Activated T-helper 1 cell treated with Interleukin-2 at 50 U/mL for 16 hours (primary cell): Measurements from ENCODE around the gene MAMSTR.
"Not testable (repeated sequence)": the region's sequence is repeated elsewhere in the genome, so short reads cannot be mapped to it uniquely, and the experiment has no call there.

Experiments used
- DNase-seq: peaks from one replicate; pipeline ENCODE4 v3.0.0-alpha.2; 2020; ENCODE audit warnings: low read depth

Gene MAMSTR

GRCh38 chr19:48718711-48719231 is 754 bp downstream of the MAMSTR start:
- DNase-seq: no peak

- DNase-seq: not testable (repeated sequence)
Observed at GRCh38 chr19:48718106-48718505, 1.4 kb downstream of the MAMSTR start.

DNA sequence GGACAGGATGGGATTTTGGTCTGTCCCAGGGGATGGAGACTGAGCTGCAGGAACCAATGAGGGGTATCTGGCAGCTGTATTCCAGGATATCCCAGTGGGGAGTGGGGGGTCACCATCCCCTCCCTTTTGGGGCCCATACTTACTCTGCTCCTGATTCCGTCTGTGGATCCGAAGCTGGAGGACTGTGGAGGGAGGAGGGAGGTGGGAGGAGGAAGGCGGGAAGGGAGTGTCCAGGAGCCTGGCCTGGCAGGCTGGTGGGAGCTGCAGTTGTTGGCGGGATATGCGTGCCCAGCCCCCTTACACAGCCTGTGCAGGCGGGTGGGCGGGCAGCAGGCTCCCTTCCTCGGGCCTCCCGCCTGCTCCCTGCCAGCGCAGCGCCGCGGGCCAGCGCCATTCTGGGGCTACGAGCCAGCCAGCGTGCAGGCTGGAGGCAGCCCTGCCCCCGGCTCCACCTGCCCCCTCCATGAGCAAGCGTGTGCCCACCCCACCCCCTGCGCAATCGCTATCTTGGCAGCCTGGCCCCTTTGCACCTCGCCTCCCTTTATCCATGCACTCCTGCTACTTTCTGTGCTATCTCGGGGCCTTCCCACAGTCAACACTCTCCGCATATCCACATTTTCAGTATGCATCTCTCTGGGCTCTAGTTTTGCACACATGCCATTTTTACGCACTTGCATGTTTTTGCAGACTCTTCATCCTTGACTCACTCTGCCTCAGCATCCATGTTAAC is 2.8 kb downstream of the MAMSTR start:
- DNase-seq: no peak

GRCh38 chr19:48715681-48716171 is 3.8 kb downstream of the MAMSTR start:
- no peak for DNase-seq

DNA sequence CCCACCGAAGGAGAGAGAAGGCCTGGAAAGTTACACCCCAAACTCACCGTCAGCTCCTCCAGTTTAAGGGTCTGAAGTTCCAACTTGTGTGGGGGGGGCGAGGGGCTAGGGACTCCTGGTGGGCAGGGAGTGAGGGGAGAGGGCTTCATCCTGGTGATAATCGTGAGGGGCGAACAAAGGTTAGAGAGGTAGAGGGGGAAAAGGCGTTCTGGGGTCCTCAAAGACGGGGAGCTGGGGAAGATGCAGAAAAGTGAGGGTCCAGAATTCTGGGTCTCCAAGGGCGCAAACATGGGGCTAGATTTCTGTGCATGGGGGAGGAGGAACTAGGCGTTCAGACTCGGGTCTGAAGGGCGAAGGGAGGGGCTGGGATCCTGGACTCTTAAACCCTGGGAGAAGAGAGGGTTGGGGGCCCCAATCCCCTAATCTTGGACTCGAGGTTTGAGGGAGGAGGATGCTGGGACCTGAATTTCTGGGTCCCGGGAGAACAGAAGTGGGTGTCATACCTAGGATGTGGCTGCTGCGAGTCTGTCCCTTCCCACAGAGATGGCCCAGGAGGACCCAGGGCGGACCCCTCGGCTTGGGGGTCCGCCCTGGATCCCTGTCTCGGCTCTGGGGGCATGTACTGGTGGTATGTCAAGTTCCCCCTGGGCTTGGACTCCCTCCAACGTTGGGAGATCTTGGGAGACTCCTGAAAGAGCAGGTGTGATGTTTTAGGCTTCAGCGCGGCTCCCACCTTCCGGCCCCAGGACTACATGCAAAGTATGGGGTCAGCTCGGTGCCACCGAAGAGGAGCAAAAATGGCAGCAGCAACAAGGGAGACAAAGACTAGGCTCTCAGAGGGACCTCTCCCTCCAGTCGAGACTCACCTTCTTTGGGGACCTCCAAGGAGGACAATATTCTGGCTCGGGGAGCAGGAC is 4.5 kb downstream of the MAMSTR start:
- DNase-seq: no peak

DNA sequence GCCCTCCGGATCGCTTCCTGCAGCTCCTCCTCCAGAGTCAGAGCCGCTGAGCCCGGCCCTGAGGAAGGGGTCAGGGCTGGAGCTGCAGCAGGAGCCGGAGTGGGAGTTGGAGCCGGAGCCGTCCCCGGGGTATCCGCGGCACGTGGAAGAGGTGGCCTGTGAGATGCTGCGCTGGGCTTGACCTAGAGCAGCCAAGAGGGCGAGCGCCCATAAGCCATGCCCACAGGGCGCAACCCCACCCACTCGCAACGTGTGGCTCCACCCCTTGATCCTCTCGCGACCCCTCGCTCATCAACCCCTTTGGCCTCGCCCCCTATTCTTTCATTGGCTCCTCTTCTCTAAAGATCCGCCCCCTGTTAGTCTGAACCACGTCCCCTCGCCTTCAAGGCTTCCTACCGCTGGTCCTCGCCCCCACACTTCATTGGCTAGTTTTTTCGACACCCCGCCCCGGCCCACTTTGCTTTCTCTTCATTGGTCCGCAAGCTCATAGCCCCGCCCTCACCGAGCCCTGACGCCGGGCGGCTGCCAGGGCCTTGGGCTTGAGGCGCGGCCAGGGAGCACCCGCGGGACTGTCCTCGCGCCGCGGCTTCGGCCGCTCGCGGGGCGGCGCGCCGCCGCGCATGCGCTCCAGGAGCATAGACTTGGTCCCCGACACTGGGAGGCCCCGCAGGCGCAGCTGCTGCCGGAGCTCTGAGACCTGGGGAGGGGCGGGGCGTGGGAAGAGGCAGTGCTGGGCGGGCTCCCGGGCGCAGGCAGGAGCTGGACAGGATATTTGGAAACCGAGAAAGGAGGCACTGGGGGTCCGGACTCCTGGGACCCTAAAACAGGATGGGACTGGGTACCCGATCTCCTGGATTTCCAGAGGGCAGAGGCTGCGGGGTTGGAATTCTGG is 5.4 kb downstream of the MAMSTR start:
- DNase-seq: peak; percentile 94

- DNase-seq: no peak
Observed at GRCh38 chr19:48713041-48713863, 6.3 kb downstream of the MAMSTR start.

DNA sequence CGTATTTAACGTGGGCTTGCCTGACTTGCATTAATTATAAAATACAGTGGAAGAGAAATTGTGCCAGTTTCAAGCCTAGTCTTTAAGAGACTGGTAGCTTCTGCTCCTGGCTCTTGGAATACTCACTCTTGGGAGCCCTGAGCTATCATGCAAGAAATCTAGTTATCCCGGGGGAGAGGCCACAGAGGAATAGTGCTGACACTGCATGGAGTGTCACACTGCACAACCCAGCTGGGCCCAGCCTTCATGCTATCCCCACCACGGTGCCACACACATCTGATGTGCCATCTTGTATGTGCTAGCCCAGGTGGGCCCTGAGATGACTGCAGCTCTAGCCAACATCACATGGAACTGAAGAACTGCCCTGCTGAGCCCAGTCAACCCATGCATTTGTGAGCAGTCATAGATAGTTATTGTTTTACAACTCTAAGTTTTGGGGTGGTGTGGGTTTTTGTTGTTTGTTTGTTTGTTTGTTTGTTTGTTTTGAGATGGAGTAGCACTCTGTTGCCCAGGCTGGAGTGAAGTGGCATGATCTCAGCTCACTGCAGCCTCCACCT is 8.3 kb downstream of the MAMSTR start:
- no peak for DNase-seq

- DNase-seq: no peak
Observed at GRCh38 chr19:48708471-48708870, 11.1 kb downstream of the MAMSTR start.

DNA sequence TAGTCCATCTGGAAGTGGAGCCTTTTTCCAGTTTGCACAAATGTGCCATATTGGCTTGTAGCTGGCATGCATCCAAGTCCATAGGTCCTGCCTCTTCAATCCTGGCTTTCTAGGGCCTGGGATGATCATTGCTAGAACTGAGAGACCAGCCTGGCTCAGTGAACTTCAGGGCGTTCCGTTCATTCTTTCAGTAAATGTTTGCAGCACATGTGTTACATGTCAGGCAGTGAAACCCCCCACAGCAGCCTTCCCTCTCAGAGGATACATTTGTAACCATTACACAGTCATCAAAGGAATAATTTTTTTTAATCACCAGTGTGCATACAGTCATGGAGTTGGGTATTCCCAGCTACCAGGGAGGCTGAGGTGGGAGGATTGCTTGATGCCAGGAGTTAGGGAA is 14.1 kb downstream of the MAMSTR start:
- DNase-seq: no peak

- DNase-seq: no peak
Observed at GRCh38 chr19:48703316-48703715, 16.2 kb downstream of the MAMSTR start.

GRCh38 chr19:48702701-48703100 is 16.8 kb downstream of the MAMSTR start:
- DNase-seq: no peak

- DNase-seq: no peak
Observed at GRCh38 chr19:48698046-48698445, 21.5 kb downstream of the MAMSTR start.

DNA sequence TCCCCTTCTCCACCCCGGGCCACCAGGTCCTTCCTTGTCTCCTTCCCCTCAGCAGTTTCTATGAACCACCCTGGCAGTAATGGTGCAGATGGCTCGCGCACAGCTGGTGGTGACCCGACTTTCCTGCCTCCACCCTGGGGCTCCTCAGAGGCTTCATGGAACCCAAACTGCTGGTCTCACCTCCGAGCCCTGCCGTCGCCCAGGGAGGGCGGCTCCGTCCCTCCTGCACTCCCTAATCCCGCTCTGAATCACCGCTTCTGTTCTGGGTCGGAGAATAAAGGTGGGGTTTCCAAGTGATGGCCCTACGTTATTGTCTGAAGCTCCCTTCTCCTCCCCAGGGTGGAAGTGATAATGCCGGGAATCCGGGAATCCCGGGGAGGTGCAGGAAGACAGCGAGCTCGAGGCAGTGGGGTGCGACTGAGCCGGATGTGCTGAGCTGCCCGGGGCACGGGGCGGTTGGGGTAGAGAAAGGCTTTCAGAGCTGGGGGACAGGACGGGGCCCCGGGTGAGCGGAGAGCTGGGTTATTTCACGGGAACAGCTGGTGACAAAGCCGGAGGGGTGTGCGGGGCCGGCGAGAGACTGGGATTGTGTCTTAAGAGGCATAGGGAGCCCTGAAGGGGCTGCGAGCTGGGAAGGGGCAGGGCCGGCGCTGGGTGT is 23.0 kb downstream of the MAMSTR start:
- DNase-seq: no peak

- no peak for DNase-seq
Observed at GRCh38 chr19:48695743-48696352, 23.7 kb downstream of the MAMSTR start, which contains the start of gene FUT2. TSS of gene FUT2 (plus strand) at chr19:48695971. CDS start at chr19:48702957, 6,986 bp downstream.

DNA sequence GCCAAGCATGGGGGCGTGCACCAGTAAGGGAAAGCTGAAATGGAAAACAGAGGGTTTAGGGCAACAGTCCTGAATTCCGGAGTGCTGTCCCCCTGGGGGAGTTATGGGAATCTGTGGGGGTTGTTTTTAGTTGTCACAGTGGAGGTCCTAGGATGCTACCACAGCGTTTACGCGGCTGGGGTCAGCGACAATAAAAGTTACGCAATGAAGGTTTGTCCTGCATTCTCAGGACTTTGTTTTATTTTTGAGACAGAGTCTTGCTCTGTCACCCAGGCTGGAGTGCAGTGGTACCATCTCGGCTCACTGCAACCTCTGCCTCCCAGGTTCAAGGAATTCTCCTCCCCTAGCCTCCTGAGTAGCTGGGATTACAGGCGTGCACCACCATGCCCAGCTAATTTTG is 25.9 kb downstream of the MAMSTR start:
- DNase-seq: not testable (repeated sequence)

DNA sequence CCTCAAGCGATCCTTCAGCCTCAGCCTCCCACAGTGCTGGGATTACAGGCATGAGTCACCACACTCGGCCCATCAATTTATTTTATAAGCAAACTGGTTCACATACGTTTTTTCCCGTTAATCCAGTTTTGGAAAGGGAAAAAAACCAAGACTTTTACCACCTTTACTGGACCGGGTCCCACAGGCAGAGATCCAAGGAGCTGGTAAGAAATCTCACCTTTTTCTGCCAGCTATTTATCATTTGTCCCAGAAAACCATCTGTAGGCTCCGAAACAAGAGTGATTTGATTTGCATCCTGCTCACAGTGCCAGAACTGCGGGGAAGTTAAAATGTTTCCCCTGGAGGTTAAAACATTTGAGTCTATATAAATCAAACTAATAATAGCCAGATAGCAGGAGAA is 30.1 kb downstream of the MAMSTR start:
- DNase-seq: no peak

- no peak for DNase-seq
Observed at GRCh38 chr19:48687776-48688175, 31.7 kb downstream of the MAMSTR start.

DNA sequence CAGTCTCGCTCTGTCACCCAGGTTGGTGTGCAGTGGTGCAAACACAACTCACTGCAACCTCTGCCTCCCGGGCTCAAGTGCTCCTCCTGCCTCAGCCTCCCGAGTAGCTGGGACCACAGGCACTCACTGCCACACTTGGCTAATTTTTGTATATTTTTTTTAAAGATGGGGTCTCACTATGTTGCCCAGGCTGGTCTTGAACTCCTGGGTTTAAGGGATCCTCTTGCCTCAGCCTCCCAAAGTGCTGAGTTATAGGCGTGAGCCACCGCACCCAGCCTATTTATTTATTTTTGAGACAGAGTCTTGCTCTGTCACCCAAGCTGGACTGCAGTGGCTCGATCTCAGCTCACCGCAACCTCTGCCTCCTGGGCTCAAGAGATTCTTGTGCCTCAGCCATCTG is 32.9 kb downstream of the MAMSTR start:
- DNase-seq: not testable (repeated sequence)
